Kidney tubule cell (primary cell): ENCODE measurements around the gene PARD3.
A peak's percentile ranks its signal among the peaks of the same experiment; 100 is the strongest.

Source experiments
- DNase-seq: peaks from one replicate; pipeline ENCODE4 v3.0.0-alpha.2; 2018; ENCODE audit warnings: low spot score

Gene PARD3

GRCh38 chr10:34121125-34121753 is 693.9 kb downstream of the PARD3 start:
- no peak for DNase-seq

- DNase-seq: no peak
Observed at GRCh38 chr10:34119456-34119855, 695.6 kb downstream of the PARD3 start.

GRCh38 chr10:34116681-34117271 is 698.3 kb downstream of the PARD3 start:
- no peak for DNase-seq

- DNase-seq: no peak
Observed at GRCh38 chr10:34116220-34116641, 698.9 kb downstream of the PARD3 start.

GRCh38 chr10:34114914-34115313 is 700.2 kb downstream of the PARD3 start:
- DNase-seq: no peak

GRCh38 chr10:34113504-34114225 is 701.4 kb downstream of the PARD3 start:
- DNase-seq: no peak

- no peak for DNase-seq
Observed at GRCh38 chr10:34112171-34112782, 702.8 kb downstream of the PARD3 start.

GRCh38 chr10:34111179-34111578 is 703.9 kb downstream of the PARD3 start:
- no peak for DNase-seq

GRCh38 chr10:34109952-34110702 is 705.0 kb downstream of the PARD3 start:
- no peak for DNase-seq

- no peak for DNase-seq
Observed at GRCh38 chr10:34109495-34109894, 705.6 kb downstream of the PARD3 start.

- peak; percentile 24 for DNase-seq
Observed at GRCh38 chr10:34107626-34108516, 707.2 kb downstream of the PARD3 start.

GRCh38 chr10:34106356-34106885 is 708.7 kb downstream of the PARD3 start:
- DNase-seq: no peak

GRCh38 chr10:34104829-34105572 is 710.1 kb downstream of the PARD3 start:
- no peak for DNase-seq

GRCh38 chr10:34102893-34103506 is 712.1 kb downstream of the PARD3 start:
- DNase-seq: no peak

- DNase-seq: no peak
Observed at GRCh38 chr10:34102237-34102673, 712.8 kb downstream of the PARD3 start.

- DNase-seq: no peak
Observed at GRCh38 chr10:34101001-34101400, 714.1 kb downstream of the PARD3 start.

GRCh38 chr10:34098821-34099567 is 716.1 kb downstream of the PARD3 start:
- DNase-seq: no peak

GRCh38 chr10:34097682-34098081 is 717.4 kb downstream of the PARD3 start:
- no peak for DNase-seq

- no peak for DNase-seq
Observed at GRCh38 chr10:34094961-34095360, 720.1 kb downstream of the PARD3 start.
